T-helper 1 cell treated with Interleukin-12 subunit alpha and Interleukin-12 subunit beta and Interleukin-4 antibody, amounts not matched to agents 30 μg/mL and 1 μg/mL, for 36 hours (primary cell): ENCODE measurements around the gene PTPRM.

Experiments used
- H3K27ac Mint-ChIP-seq: one replicate; pipeline ENCODE4 v1.8.0; 2021; ENCODE audit warnings: mild to moderate bottlenecking, mixed read lengths
- H3K27me3 Mint-ChIP-seq: one replicate; pipeline ENCODE4 v1.8.0; 2021; ENCODE audit warnings: low read depth, mixed read lengths
- H3K36me3 Mint-ChIP-seq: one replicate; pipeline ENCODE4 v1.8.0; 2021; ENCODE audit warnings: low read depth, mixed read lengths
- H3K4me1 Mint-ChIP-seq: one replicate; pipeline ENCODE4 v1.8.0; 2021; ENCODE audit warnings: low read depth, mixed read lengths
- H3K4me3 Mint-ChIP-seq: one replicate; pipeline ENCODE4 v1.8.0; 2021; ENCODE audit warnings: mild to moderate bottlenecking, moderate library complexity, mixed read lengths
- H3K9me3 Mint-ChIP-seq: one replicate; pipeline ENCODE4 v1.8.0; 2021; ENCODE audit warnings: mixed read lengths

Gene PTPRM

DNA sequence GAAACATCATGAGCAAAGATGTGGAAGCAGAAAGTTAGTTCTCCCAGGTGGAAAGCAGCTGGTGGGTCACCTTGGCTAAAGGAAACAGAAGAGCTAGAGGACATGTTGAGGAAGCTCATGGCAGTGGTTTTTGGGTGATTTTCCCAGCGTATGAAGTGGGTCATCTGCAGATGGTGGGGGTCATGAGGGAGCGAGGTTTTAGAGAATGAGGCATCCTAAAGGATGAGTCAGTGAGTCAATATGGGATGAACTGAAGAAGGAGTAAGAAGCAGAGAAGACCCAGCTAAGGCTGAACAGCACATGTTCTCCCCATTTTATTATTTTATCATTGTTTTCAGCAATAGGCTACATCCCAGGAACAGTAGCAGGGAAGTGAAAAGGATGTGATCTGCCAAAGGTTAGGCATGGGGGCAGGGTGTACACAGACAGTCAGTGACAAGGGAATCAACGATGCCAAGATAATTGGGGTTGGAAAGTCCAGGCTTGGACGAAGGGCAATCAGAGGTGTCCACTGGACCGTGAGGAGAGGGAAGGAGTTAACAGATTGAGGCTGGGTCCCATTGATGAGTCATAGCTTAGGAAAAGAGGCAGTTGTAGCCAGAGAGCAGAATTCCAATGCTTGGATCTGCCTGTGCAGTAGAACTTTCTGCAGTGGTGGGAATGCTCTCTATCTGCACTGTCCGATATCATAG lies 752.8 kb downstream of the PTPRM start:
- Mint-ChIP-seq H3K36me3 (no peaks in the 10 kb centered on the region), H3K9me3 (no peaks in the 10 kb centered on the region), H3K4me3 (no peak overlapping the region), H3K27ac (no peak overlapping the region), H3K27me3 (no peaks in the 10 kb centered on the region), H3K4me1 (no peaks in the 10 kb centered on the region)

GRCh38 chr18:8322486-8322885 lies 755.4 kb downstream of the PTPRM start:
- Mint-ChIP-seq H3K4me1 (no peaks in the 10 kb centered on the region), H3K4me3 (no peak overlapping the region), H3K36me3 (no peaks in the 10 kb centered on the region), H3K27ac (no peak overlapping the region), H3K27me3 (no peaks in the 10 kb centered on the region), H3K9me3 (no peaks in the 10 kb centered on the region)

GRCh38 chr18:8324343-8325065 lies 757.4 kb downstream of the PTPRM start:
- no peaks in the 10 kb centered on the region for H3K36me3 Mint-ChIP-seq
- no peaks in the 10 kb centered on the region for H3K27me3 Mint-ChIP-seq
- no peak overlapping the region for H3K27ac Mint-ChIP-seq
- H3K4me1 Mint-ChIP-seq, result no peaks in the 10 kb centered on the region
- no peaks in the 10 kb centered on the region for H3K9me3 Mint-ChIP-seq
- H3K4me3 Mint-ChIP-seq, result no peak overlapping the region

GRCh38 chr18:8326763-8327394 lies 759.8 kb downstream of the PTPRM start:
- H3K4me1 Mint-ChIP-seq, result no peaks in the 10 kb centered on the region
- no peaks in the 10 kb centered on the region for H3K9me3 Mint-ChIP-seq
- no peaks in the 10 kb centered on the region for H3K36me3 Mint-ChIP-seq
- H3K27ac Mint-ChIP-seq, result no peak overlapping the region
- H3K27me3 Mint-ChIP-seq, result no peaks in the 10 kb centered on the region
- H3K4me3 Mint-ChIP-seq, result no peak overlapping the region

- H3K27ac Mint-ChIP-seq, result no peak overlapping the region
- H3K36me3 Mint-ChIP-seq, result no peaks in the 10 kb centered on the region
- H3K27me3 Mint-ChIP-seq, result no peaks in the 10 kb centered on the region
- H3K4me1 Mint-ChIP-seq, result no peaks in the 10 kb centered on the region
- H3K9me3 Mint-ChIP-seq, result no peaks in the 10 kb centered on the region
- no peak overlapping the region for H3K4me3 Mint-ChIP-seq
Measured at GRCh38 chr18:8328126-8328525, 761.0 kb downstream of the PTPRM start.

DNA sequence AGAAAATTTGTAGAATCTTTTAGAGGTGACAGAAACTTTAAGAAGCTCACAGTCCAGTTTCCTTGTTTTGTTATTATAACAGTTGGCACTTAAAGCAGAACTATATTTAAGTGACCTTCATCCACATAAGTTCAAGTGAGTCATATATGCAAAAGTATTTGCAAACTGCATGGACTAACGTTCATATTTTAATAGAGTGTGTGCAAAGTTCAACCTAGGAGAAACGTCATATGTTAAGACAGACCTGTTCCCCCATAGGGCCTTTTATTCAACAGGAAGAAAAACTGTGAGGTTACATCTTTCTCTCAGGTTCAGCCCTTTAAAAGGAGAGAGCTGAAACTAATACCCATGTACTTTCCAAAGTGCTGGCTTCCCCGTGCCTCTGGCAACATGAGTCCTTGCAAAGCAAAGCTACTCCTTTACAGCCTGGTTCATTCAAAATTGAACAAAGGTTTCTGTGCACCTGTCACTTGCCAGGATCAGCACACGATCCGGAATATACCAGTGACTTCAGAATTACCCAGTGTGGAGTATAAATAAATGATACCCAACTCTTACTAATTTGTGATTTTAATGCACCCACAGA lies 762.2 kb downstream of the PTPRM start:
- H3K27me3 Mint-ChIP-seq, result no peaks in the 10 kb centered on the region
- no peak overlapping the region for H3K4me3 Mint-ChIP-seq
- no peaks in the 10 kb centered on the region for H3K4me1 Mint-ChIP-seq
- H3K36me3 Mint-ChIP-seq, result no peaks in the 10 kb centered on the region
- no peaks in the 10 kb centered on the region for H3K9me3 Mint-ChIP-seq
- no peak overlapping the region for H3K27ac Mint-ChIP-seq

- H3K36me3 Mint-ChIP-seq, result no peaks in the 10 kb centered on the region
- no peaks in the 10 kb centered on the region for H3K9me3 Mint-ChIP-seq
- H3K27me3 Mint-ChIP-seq, result no peaks in the 10 kb centered on the region
- no peaks in the 10 kb centered on the region for H3K4me1 Mint-ChIP-seq
- H3K27ac Mint-ChIP-seq, result no peak overlapping the region
- no peak overlapping the region for H3K4me3 Mint-ChIP-seq
Measured at GRCh38 chr18:8330575-8330974, 763.5 kb downstream of the PTPRM start.

DNA sequence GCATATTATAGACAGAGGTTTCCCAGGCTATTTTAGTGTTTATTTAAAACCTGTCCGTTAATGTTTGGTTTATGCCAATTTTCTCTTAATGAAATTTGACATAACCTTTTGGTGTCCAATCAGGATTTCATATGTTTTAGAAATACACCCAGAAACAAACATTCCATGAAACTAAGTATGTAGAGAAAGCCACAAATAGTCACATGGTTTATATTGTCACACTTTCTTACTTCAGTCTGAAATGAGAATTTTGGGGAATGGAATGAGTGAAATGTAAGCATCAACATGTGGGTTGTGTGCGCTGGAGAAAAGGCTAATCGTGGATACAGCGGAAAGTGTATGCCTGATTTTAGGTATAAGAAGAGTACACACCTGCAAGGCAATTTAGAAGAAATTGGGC lies 765.2 kb downstream of the PTPRM start:
- no peaks in the 10 kb centered on the region for H3K9me3 Mint-ChIP-seq
- no peak overlapping the region for H3K4me3 Mint-ChIP-seq
- H3K4me1 Mint-ChIP-seq, result no peaks in the 10 kb centered on the region
- no peaks in the 10 kb centered on the region for H3K36me3 Mint-ChIP-seq
- H3K27ac Mint-ChIP-seq, result no peak overlapping the region
- H3K27me3 Mint-ChIP-seq, result no peaks in the 10 kb centered on the region

DNA sequence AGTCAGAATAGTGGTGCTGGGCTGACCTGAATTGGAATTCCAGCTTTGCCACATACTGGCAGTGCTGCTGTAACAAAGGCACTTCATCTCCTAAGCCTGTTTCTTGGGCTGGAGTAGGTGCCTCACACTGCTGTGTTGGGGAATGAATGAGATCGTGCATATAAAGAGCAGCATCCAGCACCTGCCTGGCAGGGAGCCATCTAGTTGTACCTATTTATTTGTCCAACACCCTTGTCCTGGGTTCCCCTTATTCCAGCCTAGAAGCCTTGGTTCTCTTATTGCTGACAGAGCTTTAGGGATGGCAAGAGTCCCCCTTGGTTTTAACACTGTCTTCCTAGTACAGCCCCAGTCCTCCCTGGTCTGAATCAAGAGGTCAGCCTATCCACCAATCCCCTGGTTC lies 766.8 kb downstream of the PTPRM start:
- Mint-ChIP-seq H3K4me3 (no peak overlapping the region), H3K27ac (no peak overlapping the region), H3K9me3 (no peaks in the 10 kb centered on the region), H3K36me3 (no peaks in the 10 kb centered on the region), H3K4me1 (no peaks in the 10 kb centered on the region), H3K27me3 (no peaks in the 10 kb centered on the region)

GRCh38 chr18:8337211-8337610 lies 770.1 kb downstream of the PTPRM start:
- Mint-ChIP-seq H3K27me3 (no peaks in the 10 kb centered on the region), H3K27ac (no peak overlapping the region), H3K4me3 (no peak overlapping the region), H3K36me3 (no peaks in the 10 kb centered on the region), H3K9me3 (no peaks in the 10 kb centered on the region), H3K4me1 (no peaks in the 10 kb centered on the region)

DNA sequence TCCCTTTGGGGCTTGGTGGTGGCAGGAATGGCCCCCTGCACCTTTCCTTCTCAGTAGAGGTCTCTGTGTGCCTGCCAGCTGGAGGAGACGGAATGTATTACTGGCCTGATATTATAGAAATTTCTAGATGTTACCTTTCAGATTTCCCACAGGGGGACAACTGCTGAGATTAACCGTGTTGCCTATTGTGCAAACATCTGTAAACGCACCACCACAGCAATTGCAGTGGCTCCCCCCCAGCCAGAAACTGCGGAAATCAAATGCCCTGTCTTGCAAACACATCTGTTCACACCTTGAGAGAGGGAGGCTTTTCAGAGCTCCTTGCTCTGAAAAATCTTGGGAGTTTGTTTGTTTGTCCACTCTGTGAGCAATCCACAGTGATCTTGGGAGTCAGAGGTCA lies 772.1 kb downstream of the PTPRM start:
- no peaks in the 10 kb centered on the region for H3K36me3 Mint-ChIP-seq
- H3K9me3 Mint-ChIP-seq, result no peaks in the 10 kb centered on the region
- H3K4me3 Mint-ChIP-seq, result no peak overlapping the region
- no peak overlapping the region for H3K27ac Mint-ChIP-seq
- no peaks in the 10 kb centered on the region for H3K27me3 Mint-ChIP-seq
- no peaks in the 10 kb centered on the region for H3K4me1 Mint-ChIP-seq

DNA sequence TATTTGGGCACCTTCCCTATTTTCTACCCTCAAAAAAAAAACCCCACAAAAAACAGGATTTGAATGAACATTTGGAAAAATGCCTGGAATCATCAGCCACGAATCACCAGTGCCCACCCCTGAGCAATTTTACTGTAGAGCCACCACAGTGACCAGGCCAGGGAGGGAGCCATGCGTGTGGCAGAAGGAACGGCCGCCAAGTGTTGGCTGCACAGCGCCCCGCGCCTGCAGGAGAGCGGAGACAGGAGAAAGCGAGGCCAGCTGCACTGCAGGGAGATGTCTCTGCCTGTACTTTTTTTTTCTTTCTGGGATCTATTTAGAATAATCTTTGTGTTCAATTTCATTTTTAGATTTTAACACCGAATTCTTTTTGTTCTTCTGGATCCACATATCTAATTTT lies 772.8 kb downstream of the PTPRM start:
- Mint-ChIP-seq H3K27me3 (no peaks in the 10 kb centered on the region), H3K4me3 (no peak overlapping the region), H3K36me3 (no peaks in the 10 kb centered on the region), H3K4me1 (no peaks in the 10 kb centered on the region), H3K9me3 (no peaks in the 10 kb centered on the region), H3K27ac (no peak overlapping the region)

GRCh38 chr18:8341481-8342230 lies 774.5 kb downstream of the PTPRM start:
- H3K9me3 Mint-ChIP-seq, result no peaks in the 10 kb centered on the region
- H3K27ac Mint-ChIP-seq, result no peak overlapping the region
- H3K36me3 Mint-ChIP-seq, result no peaks in the 10 kb centered on the region
- H3K4me3 Mint-ChIP-seq, result no peak overlapping the region
- H3K4me1 Mint-ChIP-seq, result no peaks in the 10 kb centered on the region
- no peaks in the 10 kb centered on the region for H3K27me3 Mint-ChIP-seq

- no peak overlapping the region for H3K27ac Mint-ChIP-seq
- no peaks in the 10 kb centered on the region for H3K9me3 Mint-ChIP-seq
- H3K27me3 Mint-ChIP-seq, result no peaks in the 10 kb centered on the region
- no peak overlapping the region for H3K4me3 Mint-ChIP-seq
- H3K4me1 Mint-ChIP-seq, result no peaks in the 10 kb centered on the region
- H3K36me3 Mint-ChIP-seq, result no peaks in the 10 kb centered on the region
Measured at GRCh38 chr18:8348051-8348720, 781.1 kb downstream of the PTPRM start.
